Tibial artery (tissue), 4 donors: ENCODE results near the gene GNG7.

Experiments
- DNase-seq, 2 donors: peaks; one replicate each; pipeline ENCODE4 v3.0.0-alpha.2; 2019
- H3K27ac ChIP-seq, 2 donors: fragments of 200-600 bp; sonication (generic) in 1 of 2; 1 replicate in 1 of 2; 2 replicates in 1 of 2; pipeline ENCODE4 v1.5.1; 2018 to 2019; ENCODE audit warnings: mild to moderate bottlenecking in 1 of 2
- H3K27me3 ChIP-seq, 2 donors: fragments of 200-600 bp; sonication (generic) in 1 of 2; one replicate each; pipeline versions ENCODE4 v1.5.1 to v1.6.0; 2016 to 2019
- H3K36me3 ChIP-seq, 3 donors: fragments of 200-600 bp; sonication (generic) in 2 of 3; one replicate each; pipeline ENCODE4 v1.5.1; 2016 to 2019; ENCODE audit warnings: mild to moderate bottlenecking in 2 of 3
- H3K4me1 ChIP-seq, 4 donors: fragments of 200-600 bp; sonication (generic) in 2 of 4; 1 replicate in 3 of 4; 2 replicates in 1 of 4; pipeline ENCODE4 v1.5.1; 2016 to 2019
- H3K4me3 ChIP-seq, 2 donors: fragments of 200-600 bp; sonication (generic) in 1 of 2; 1 replicate in 1 of 2; 2 replicates in 1 of 2; pipeline ENCODE4 v1.5.1; 2018 to 2019; ENCODE audit warnings: mild to moderate bottlenecking in 2 of 2
- H3K9me3 ChIP-seq, 3 donors: fragments of 200-600 bp; sonication (generic) in 1 of 3; one replicate each; pipeline ENCODE4 v1.5.1; 2016 to 2019
- intact Hi-C: fragments of 100-400 bp; cut with DNase I; formaldehyde crosslinking; loops from one replicate; pipeline ENCODE4 v1.15.0; 2023; ENCODE audit warnings: low total_unique reads
- TF ChIP-seq, protein P1 (sequence below), 2 experiments: fragments of 200-600 bp in 1 of 2; fragments of 450-650 bp in 1 of 2; IDR thresholded peaks; one replicate each; pipeline ENCODE4 v1.5.1; 2017 to 2019; ENCODE audit warnings: antibody characterized with exemption in 2 of 2, mild to moderate bottlenecking in 1 of 2, moderate library complexity in 1 of 2

The GNG7 gene

GRCh38 chr19:2461751-2462634, 240.5 kb downstream of the GNG7 start:
- intact Hi-C loops: no loop called here
- Histone ChIP-seq H3K27me3 (no peaks in the 10 kb centered on the region), H3K27ac (peak overlapping the region; percentile 22 to 57), H3K36me3 (no peaks in the 10 kb centered on the region), H3K4me3 (peak overlapping the region; percentile 49 to 78), H3K4me1 (peaks cover 0 to 21% (median 14%) of the 10 kb centered on the region in 4 donors), H3K9me3 (no peaks in the 10 kb centered on the region)
- peak; percentile 33 to 68 for DNase-seq
- TF ChIP-seq, protein P1, sequence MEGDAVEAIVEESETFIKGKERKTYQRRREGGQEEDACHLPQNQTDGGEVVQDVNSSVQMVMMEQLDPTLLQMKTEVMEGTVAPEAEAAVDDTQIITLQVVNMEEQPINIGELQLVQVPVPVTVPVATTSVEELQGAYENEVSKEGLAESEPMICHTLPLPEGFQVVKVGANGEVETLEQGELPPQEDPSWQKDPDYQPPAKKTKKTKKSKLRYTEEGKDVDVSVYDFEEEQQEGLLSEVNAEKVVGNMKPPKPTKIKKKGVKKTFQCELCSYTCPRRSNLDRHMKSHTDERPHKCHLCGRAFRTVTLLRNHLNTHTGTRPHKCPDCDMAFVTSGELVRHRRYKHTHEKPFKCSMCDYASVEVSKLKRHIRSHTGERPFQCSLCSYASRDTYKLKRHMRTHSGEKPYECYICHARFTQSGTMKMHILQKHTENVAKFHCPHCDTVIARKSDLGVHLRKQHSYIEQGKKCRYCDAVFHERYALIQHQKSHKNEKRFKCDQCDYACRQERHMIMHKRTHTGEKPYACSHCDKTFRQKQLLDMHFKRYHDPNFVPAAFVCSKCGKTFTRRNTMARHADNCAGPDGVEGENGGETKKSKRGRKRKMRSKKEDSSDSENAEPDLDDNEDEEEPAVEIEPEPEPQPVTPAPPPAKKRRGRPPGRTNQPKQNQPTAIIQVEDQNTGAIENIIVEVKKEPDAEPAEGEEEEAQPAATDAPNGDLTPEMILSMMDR (IDR thresholded peaks at IDR 0.05): no peak
